ENCODE data around the gene TRIP10. TPM values are rescaled to one million over a fixed set of nuclear protein-coding genes. Genes with fewer than 3 reads are reported as not detected.

The TRIP10 gene
- total and polyA plus RNA-seq, 2 of the 13 experiments (the other 11 are each of a cell fraction or from before 2014, with no cell fraction given), result 32.5 to 33.2 TPM

- TF ChIP-seq STAT6 (CRISPR knock-in tag; IDR thresholded peaks at IDR 0.05; ENCODE audit: borderline replicate concordance) (no peak), ZBTB39 (CRISPR knock-in tag; IDR thresholded peaks at IDR 0.05) (no peak), RFXAP (CRISPR knock-in tag; IDR thresholded peaks at IDR 0.05; ENCODE audit: borderline replicate concordance) (no peak), PRMT3 (CRISPR knock-in tag; IDR thresholded peaks at IDR 0.05; ENCODE audit: borderline replicate concordance, low read depth) (no peak), ZNF350 (CRISPR knock-in tag; IDR thresholded peaks at IDR 0.05; ENCODE audit: borderline replicate concordance, low read depth) (no peak), HDAC2 (CRISPR knock-in tag; IDR thresholded peaks at IDR 0.05) (0 out of 2 replicates have a peak, but pooled peaks have one; percentile 5), FOXA3 (CRISPR knock-in tag; IDR thresholded peaks at IDR 0.05) (no peak; the same call in 1 of the 2 replicates), ZNF792 (CRISPR knock-in tag; IDR thresholded peaks at IDR 0.05) (0 out of 2 replicates have a peak, but pooled peaks have one; percentile 22), ZNF446 (CRISPR knock-in tag; IDR thresholded peaks at IDR 0.05) (no peak), MTA3 (CRISPR knock-in tag; IDR thresholded peaks at IDR 0.05) (no peak), ZNF382 (CRISPR knock-in tag; IDR thresholded peaks at IDR 0.05; ENCODE audit: borderline replicate concordance) (no peak), TGIF2 (CRISPR knock-in tag; IDR thresholded peaks at IDR 0.05) (no peak), ZSCAN25 (CRISPR knock-in tag; IDR thresholded peaks at IDR 0.05) (no peak), ZNF597 (CRISPR knock-in tag; IDR thresholded peaks at IDR 0.05) (no peak), ISL2 (CRISPR knock-in tag; IDR thresholded peaks at IDR 0.05) (no peak)
- TF ChIP-seq, protein P1, sequence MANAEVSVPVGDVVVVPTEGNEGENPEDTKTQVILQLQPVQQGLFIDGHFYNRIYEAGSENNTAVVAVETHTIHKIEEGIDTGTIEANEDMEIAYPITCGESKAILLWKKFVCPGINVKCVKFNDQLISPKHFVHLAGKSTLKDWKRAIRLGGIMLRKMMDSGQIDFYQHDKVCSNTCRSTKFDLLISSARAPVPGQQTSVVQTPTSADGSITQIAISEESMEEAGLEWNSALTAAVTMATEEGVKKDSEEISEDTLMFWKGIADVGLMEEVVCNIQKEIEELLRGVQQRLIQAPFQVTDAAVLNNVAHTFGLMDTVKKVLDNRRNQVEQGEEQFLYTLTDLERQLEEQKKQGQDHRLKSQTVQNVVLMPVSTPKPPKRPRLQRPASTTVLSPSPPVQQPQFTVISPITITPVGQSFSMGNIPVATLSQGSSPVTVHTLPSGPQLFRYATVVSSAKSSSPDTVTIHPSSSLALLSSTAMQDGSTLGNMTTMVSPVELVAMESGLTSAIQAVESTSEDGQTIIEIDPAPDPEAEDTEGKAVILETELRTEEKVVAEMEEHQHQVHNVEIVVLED (CRISPR knock-in tag; IDR thresholded peaks at IDR 0.05; ENCODE audit: borderline replicate concordance), result no peak
- TF ChIP-seq, protein P2, sequence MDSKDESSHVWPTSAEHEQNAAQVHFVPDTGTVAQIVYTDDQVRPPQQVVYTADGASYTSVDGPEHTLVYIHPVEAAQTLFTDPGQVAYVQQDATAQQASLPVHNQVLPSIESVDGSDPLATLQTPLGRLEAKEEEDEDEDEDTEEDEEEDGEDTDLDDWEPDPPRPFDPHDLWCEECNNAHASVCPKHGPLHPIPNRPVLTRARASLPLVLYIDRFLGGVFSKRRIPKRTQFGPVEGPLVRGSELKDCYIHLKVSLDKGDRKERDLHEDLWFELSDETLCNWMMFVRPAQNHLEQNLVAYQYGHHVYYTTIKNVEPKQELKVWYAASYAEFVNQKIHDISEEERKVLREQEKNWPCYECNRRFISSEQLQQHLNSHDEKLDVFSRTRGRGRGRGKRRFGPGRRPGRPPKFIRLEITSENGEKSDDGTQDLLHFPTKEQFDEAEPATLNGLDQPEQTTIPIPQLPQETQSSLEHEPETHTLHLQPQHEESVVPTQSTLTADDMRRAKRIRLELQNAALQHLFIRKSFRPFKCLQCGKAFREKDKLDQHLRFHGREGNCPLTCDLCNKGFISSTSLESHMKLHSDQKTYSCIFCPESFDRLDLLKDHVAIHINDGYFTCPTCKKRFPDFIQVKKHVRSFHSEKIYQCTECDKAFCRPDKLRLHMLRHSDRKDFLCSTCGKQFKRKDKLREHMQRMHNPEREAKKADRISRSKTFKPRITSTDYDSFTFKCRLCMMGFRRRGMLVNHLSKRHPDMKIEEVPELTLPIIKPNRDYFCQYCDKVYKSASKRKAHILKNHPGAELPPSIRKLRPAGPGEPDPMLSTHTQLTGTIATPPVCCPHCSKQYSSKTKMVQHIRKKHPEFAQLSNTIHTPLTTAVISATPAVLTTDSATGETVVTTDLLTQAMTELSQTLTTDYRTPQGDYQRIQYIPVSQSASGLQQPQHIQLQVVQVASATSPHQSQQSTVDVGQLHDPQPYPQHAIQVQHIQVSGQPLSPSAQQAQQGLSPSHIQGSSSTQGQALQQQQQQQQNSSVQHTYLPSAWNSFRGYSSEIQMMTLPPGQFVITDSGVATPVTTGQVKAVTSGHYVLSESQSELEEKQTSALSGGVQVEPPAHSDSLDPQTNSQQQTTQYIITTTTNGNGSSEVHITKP (CRISPR knock-in tag; IDR thresholded peaks at IDR 0.05; ENCODE audit: low read depth), result no peak
These were observed 11.1 kb upstream of the TRIP10 start (continued) for GRCh38 chr19:6728346-6728745.

All from HepG2 (cell line).